Astrocyte (in vitro differentiated cells and primary cell): ENCODE data around the gene FBXW5. TPM values are rescaled to one million over a fixed set of nuclear protein-coding genes. Genes with fewer than 3 reads are reported as not detected.

Experiments
- DNase-seq: peaks from one replicate; pipeline ENCODE4 v3.0.0-alpha.2; 2010; ENCODE audit warnings: low read depth
- FAIRE-seq: peaks from 2 replicates; lab custom pipeline; 2011; peaks lifted over from hg19 to GRCh38; lab: Jason Lieb, UNC
- H2AFZ ChIP-seq: 2 replicates; pipeline ENCODE4 v1.6.0; 2012; ENCODE audit warnings: low read depth, low read length, inconsistent platforms
- H3K27ac ChIP-seq: 2 replicates; pipeline ENCODE4 v1.5.1; 2011; ENCODE audit warnings: low read depth, low read length, inconsistent platforms
- H3K27me3 ChIP-seq: 2 replicates; pipeline ENCODE4 v1.6.0; 2011; ENCODE audit warnings: low read length, inconsistent platforms; ENCODE audit not compliant: insufficient read depth
- H3K36me3 ChIP-seq: 2 replicates; pipeline ENCODE4 v1.5.1; 2011; ENCODE audit warnings: low read length, inconsistent platforms; ENCODE audit not compliant: insufficient read depth
- H3K4me1 ChIP-seq: 2 replicates; pipeline ENCODE4 v1.5.1; 2011; ENCODE audit warnings: low read length, inconsistent platforms; ENCODE audit not compliant: insufficient read depth
- H3K4me2 ChIP-seq: 2 replicates; pipeline ENCODE4 v1.6.0; 2012; ENCODE audit warnings: low read length, inconsistent platforms
- H3K4me3 ChIP-seq: 2 replicates; pipeline ENCODE4 v1.5.1; 2011; ENCODE audit warnings: low read depth, mild to moderate bottlenecking, low read length, inconsistent platforms; ENCODE audit not compliant: insufficient read depth
- H3K79me2 ChIP-seq: 2 replicates; pipeline ENCODE4 v1.6.0; 2012; ENCODE audit warnings: mild to moderate bottlenecking, low read length, inconsistent platforms; ENCODE audit not compliant: insufficient read depth
- H3K9ac ChIP-seq: 2 replicates; pipeline ENCODE4 v1.6.0; 2012; ENCODE audit warnings: mild to moderate bottlenecking, low read length, inconsistent platforms
- H3K9me3 ChIP-seq: 2 replicates; pipeline ENCODE4 v1.5.1; 2012; ENCODE audit warnings: low read depth, mild to moderate bottlenecking, low read length, inconsistent platforms; ENCODE audit not compliant: insufficient read depth
- H4K20me1 ChIP-seq: 2 replicates; pipeline ENCODE4 v1.6.0; 2012; ENCODE audit warnings: low read length, inconsistent platforms; ENCODE audit not compliant: insufficient read depth
- H3K27ac Mint-ChIP-seq: one replicate; pipeline ENCODE4 v1.8.0; 2021; ENCODE audit warnings: mild to moderate bottlenecking, mixed read lengths; ENCODE audit not compliant: unreplicated experiment
- H3K27me3 Mint-ChIP-seq: one replicate; pipeline ENCODE4 v1.8.0; 2021; ENCODE audit warnings: low read depth, mixed read lengths; ENCODE audit not compliant: unreplicated experiment
- H3K36me3 Mint-ChIP-seq: one replicate; pipeline ENCODE4 v1.8.0; 2021; ENCODE audit warnings: low read depth, mixed read lengths; ENCODE audit not compliant: unreplicated experiment
- H3K4me1 Mint-ChIP-seq: one replicate; pipeline ENCODE4 v1.8.0; 2021; ENCODE audit warnings: low read depth, mixed read lengths; ENCODE audit not compliant: unreplicated experiment
- H3K4me3 Mint-ChIP-seq: one replicate; pipeline ENCODE4 v1.8.0; 2021; ENCODE audit warnings: mild to moderate bottlenecking, moderate library complexity, mixed read lengths; ENCODE audit not compliant: unreplicated experiment
- H3K9me3 Mint-ChIP-seq: one replicate; pipeline ENCODE4 v1.8.0; 2021; ENCODE audit warnings: mild to moderate bottlenecking, mixed read lengths; ENCODE audit not compliant: unreplicated experiment
- CTCF ChIP-seq: IDR thresholded peaks from 2 replicates; pipeline ENCODE4 v1.5.1; 2011; ENCODE audit warnings: low read depth, mild to moderate bottlenecking, inconsistent platforms, low read length, moderate library complexity; ENCODE audit not compliant: insufficient read depth
- EZH2 ChIP-seq: IDR thresholded peaks from 2 replicates; pipeline ENCODE4 v1.6.1; 2012; ENCODE audit warnings: mild to moderate bottlenecking, low read length, inconsistent platforms; ENCODE audit not compliant: insufficient read depth
- total RNA-seq: library from RNA; stranded (reverse); gene quantifications from 2 replicates; pipeline ENCODE4 v1.2.1, GENCODE V29; 2021

FBXW5 gene
- total RNA-seq, 1 donor from 2014 or later, result 70.4 TPM

- H3K9ac ChIP-seq, result no peak overlapping the region
- H3K4me1 Mint-ChIP-seq, result peaks cover 5% of the 10 kb centered on the region
Observed at GRCh38 chr9:136964171-136964689, 19.7 kb upstream of the FBXW5 start.

GRCh38 chr9:136963751-136964150 is 19.2 kb upstream of the FBXW5 start:
- Histone ChIP-seq H3K27me3 (no peaks in the 10 kb centered on the region), H3K4me1 (peaks cover 4% of the 10 kb centered on the region), H4K20me1 (no peaks in the 10 kb centered on the region), H3K36me3 (no peaks in the 10 kb centered on the region), H3K9ac (no peak overlapping the region), H3K79me2 (no peaks in the 10 kb centered on the region), H3K27ac (no peak overlapping the region), H3K9me3 (no peaks in the 10 kb centered on the region), H3K4me2 (no peak overlapping the region), H2AFZ (no peak overlapping the region), H3K4me3 (no peak overlapping the region)
- Mint-ChIP-seq H3K4me3 (no peak overlapping the region), H3K9me3 (no peaks in the 10 kb centered on the region), H3K27me3 (peaks cover 11% of the 10 kb centered on the region), H3K36me3 (no peaks in the 10 kb centered on the region), H3K27ac (no peak overlapping the region), H3K4me1 (peaks cover 5% of the 10 kb centered on the region)
- TF ChIP-seq EZH2, result no peak
- no peak for TF ChIP-seq CTCF
- FAIRE-seq (no peak), DNase-seq (no peak)

More at GRCh38 chr9:136964171-136964689, 19.7 kb upstream of the FBXW5 start:
- Histone ChIP-seq H3K4me3 (no peak overlapping the region), H3K36me3 (no peaks in the 10 kb centered on the region), H3K4me2 (no peak overlapping the region), H3K27me3 (no peaks in the 10 kb centered on the region), H3K79me2 (no peaks in the 10 kb centered on the region), H3K27ac (no peak overlapping the region), H3K4me1 (peaks cover 4% of the 10 kb centered on the region), H4K20me1 (no peaks in the 10 kb centered on the region), H2AFZ (no peak overlapping the region), H3K9me3 (no peaks in the 10 kb centered on the region)
- no peaks in the 10 kb centered on the region for H3K36me3 Mint-ChIP-seq
- no peak for DNase-seq
- TF ChIP-seq CTCF, result no peak
- H3K4me3 Mint-ChIP-seq, result no peak overlapping the region
- no peak overlapping the region for H3K27ac Mint-ChIP-seq
- H3K27me3 Mint-ChIP-seq, result peaks cover 11% of the 10 kb centered on the region
- no peak for FAIRE-seq
- no peaks in the 10 kb centered on the region for H3K9me3 Mint-ChIP-seq

DNA sequence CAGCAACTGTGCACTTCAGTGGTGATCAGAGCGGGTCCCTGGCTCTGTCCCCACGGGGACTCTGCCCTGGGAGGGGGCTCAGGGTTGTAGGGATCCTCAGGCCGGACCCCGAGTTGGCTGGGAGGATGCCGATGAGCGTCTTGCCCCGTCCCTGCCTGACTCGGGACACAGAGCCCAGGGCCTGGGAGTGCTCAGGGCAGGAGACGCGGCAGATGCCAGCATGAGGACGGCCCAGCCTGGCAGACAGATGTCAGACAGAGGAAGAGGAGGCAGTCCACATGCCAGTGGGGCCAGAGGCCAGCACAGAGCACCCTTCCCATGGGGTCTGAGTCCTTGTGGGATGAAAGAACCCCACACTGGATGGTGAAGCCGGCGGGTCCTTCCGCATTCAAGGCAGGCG is 18.8 kb upstream of the FBXW5 start:
- Histone ChIP-seq H3K4me1 (peaks cover 4% of the 10 kb centered on the region), H4K20me1 (no peaks in the 10 kb centered on the region), H3K4me3 (no peak overlapping the region), H2AFZ (no peak overlapping the region), H3K79me2 (no peaks in the 10 kb centered on the region), H3K9ac (no peak overlapping the region), H3K27ac (no peak overlapping the region), H3K9me3 (no peaks in the 10 kb centered on the region), H3K36me3 (no peaks in the 10 kb centered on the region), H3K27me3 (no peaks in the 10 kb centered on the region), H3K4me2 (no peak overlapping the region)
- no peaks in the 10 kb centered on the region for H3K9me3 Mint-ChIP-seq
- peaks cover 11% of the 10 kb centered on the region for H3K27me3 Mint-ChIP-seq
- H3K4me3 Mint-ChIP-seq, result no peak overlapping the region
- H3K27ac Mint-ChIP-seq, result no peak overlapping the region
- FAIRE-seq, result no peak
- DNase-seq, result no peak
- peaks cover 5% of the 10 kb centered on the region for H3K4me1 Mint-ChIP-seq
- TF ChIP-seq EZH2 (no peak), CTCF (no peak)
- no peaks in the 10 kb centered on the region for H3K36me3 Mint-ChIP-seq
